ENCODE measurements around the gene NOP53.
"Not testable (repeated sequence)": the region's sequence is repeated elsewhere in the genome, so short reads cannot be mapped to it uniquely, and the experiment has no call there.

DNA sequence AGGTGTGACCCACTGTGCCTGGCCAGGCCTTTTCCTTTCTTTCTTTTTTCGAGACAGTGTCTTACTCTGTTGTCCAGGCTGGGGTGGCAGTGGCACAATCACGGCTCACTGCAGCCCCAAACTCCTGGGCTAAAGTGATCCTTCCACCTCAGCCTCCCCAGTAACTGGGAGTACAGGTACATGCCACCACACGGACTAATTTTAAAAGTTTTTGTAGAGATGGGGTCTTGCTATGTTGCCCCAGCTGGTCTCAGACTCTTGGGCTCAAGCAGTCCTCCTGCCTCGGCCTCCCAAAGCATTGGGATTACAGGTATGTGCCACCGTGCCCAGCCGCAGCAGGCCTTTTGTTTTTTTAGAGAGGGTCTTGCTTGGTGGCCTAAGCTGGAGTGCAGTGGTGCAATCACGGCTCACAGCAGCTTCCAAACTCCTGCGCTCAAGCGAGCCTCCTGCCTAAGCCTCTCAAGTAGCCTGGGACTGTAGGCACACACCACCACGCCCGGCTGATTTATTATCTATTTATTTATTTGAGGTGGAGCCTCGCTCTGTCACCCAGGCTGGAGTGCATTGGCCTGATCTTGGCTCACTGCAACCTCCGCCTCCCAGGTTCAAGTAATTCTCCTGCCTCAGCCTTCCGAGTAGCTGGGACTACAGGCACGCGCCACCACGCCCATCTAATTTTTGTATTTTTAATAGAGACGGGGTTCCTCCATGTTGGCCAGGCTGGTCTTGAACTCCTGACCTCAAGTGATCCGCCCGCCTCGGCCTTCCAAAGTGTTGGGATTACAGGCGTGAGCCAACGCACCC is 32.1 kb downstream of the NOP53 start:
- TF ChIP-seq POLR2A (IDR thresholded peaks at IDR 0.05): not testable (repeated sequence)
- TF ChIP-seq, protein P1, sequence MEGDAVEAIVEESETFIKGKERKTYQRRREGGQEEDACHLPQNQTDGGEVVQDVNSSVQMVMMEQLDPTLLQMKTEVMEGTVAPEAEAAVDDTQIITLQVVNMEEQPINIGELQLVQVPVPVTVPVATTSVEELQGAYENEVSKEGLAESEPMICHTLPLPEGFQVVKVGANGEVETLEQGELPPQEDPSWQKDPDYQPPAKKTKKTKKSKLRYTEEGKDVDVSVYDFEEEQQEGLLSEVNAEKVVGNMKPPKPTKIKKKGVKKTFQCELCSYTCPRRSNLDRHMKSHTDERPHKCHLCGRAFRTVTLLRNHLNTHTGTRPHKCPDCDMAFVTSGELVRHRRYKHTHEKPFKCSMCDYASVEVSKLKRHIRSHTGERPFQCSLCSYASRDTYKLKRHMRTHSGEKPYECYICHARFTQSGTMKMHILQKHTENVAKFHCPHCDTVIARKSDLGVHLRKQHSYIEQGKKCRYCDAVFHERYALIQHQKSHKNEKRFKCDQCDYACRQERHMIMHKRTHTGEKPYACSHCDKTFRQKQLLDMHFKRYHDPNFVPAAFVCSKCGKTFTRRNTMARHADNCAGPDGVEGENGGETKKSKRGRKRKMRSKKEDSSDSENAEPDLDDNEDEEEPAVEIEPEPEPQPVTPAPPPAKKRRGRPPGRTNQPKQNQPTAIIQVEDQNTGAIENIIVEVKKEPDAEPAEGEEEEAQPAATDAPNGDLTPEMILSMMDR (IDR thresholded peaks at IDR 0.05 in 4 of 5, conservative IDR thresholded peaks at IDR 0.05 in 1 of 5): not testable (repeated sequence)
